K562 (cell line): ENCODE results near the gene MKNK1. TPM values are rescaled to one million over a fixed set of nuclear protein-coding genes. Genes with fewer than 3 reads are reported as not detected.

Experiments used
- CREB1 ChIP-seq, 2 experiments: sonication (generic) in 1 of 2; formaldehyde crosslinking in 1 of 2; IDR thresholded peaks; 2 replicates each; pipeline versions ENCODE4 v1.6.1 to v1.8.0; 2012 to 2022; ENCODE audit warnings: inconsistent platforms in 1 of 2, mild to moderate bottlenecking in 1 of 2, missing genetic modification reagents in 1 of 2, moderate library complexity in 1 of 2
- CREBBP ChIP-seq: IDR thresholded peaks from one replicate; pipeline ENCODE4 v1.6.1; 2012; ENCODE audit warnings: low read depth, mild to moderate bottlenecking, control low read depth, inconsistent platforms, low read length
- GABPA ChIP-seq: fragments of 200-800 bp; sonication (Bioruptor generic); conservative IDR thresholded peaks from 2 replicates; pipeline ENCODE4 v1.6.1; 2016; ENCODE audit warnings: low read depth, missing genetic modification characterization, missing compliant biosample characterization
- MTA3 ChIP-seq: fragments of 450-650 bp; formaldehyde crosslinking; IDR thresholded peaks from 2 replicates; pipeline ENCODE4 v1.6.1; 2017; ENCODE audit warnings: mild to moderate bottlenecking, borderline replicate concordance
- NCOA2 ChIP-seq, 2 experiments: fragments of 450-650 bp; IDR thresholded peaks; 2 replicates each; pipeline ENCODE4 v1.6.1; 2018; ENCODE audit warnings: mild to moderate bottlenecking in 2 of 2, moderate library complexity in 1 of 2; ENCODE audit not compliant: partially characterized antibody in 2 of 2
- NFE2 ChIP-seq: IDR thresholded peaks from 2 replicates; pipeline ENCODE4 v1.6.1; 2014; ENCODE audit warnings: antibody characterized with exemption, low read depth
- POLR2A ChIP-seq: fragments of 450-650 bp; conservative IDR thresholded peaks from 2 replicates; pipeline ENCODE4 v1.6.1; 2016
- SAFB ChIP-seq: fragments of 200-400 bp; formaldehyde crosslinking; IDR thresholded peaks from 2 replicates; pipeline ENCODE4 v1.6.1; 2017; ENCODE audit warnings: low read depth, low read length, borderline replicate concordance
- ZBTB1 ChIP-seq: sonication (generic); formaldehyde crosslinking; IDR thresholded peaks from 2 replicates; pipeline ENCODE4 v1.8.1; 2023; ENCODE audit warnings: missing genetic modification reagents, low read depth, mild to moderate bottlenecking, borderline replicate concordance
- polyA plus RNA-seq, 8 experiments: library from polyadenylated mRNA; depleted of rRNA in 4 of 8; stranded (reverse) in 5 of 8; unstranded in 3 of 8; fragments of >200 nt; fragmentation: Nextera tagmentation in 2 of 8; fragmentation: Illumina TruSeq in 1 of 8; extraction: Ambion mirVana in 2 of 8; extraction: Trizol in 1 of 8; gene quantifications; 2 replicates each; pipeline versions ENCODE4 v1.2.1 to v1.2.3, GENCODE V29; 2011 to 2014; ENCODE audit warnings: inconsistent platforms in 1 of 8, missing spikeins in 1 of 8
- total RNA-seq, 7 experiments: library from RNA; depleted of rRNA in 6 of 7; stranded (reverse); fragments of >200 nt in 6 of 7; fragmentation: Illumina TruSeq in 2 of 7; extraction: Trizol in 2 of 7; gene quantifications; 2 replicates each; pipeline versions ENCODE4 v1.2.1 to v1.2.3, GENCODE V29; 2011 to 2021; ENCODE audit warnings: low replicate concordance in 1 of 7
- TF ChIP-seq, protein P1 (sequence below): fragments of 250-450 bp; sonication (Bioruptor Pico); IDR thresholded peaks from 2 replicates; pipeline ENCODE4 v1.9.0; 2021; ENCODE audit warnings: mild to moderate bottlenecking, inconsistent platforms
- TF ChIP-seq, protein P2 (sequence below): fragments of 250-450 bp; sonication (Bioruptor Pico); IDR thresholded peaks from 2 replicates; pipeline ENCODE4 v1.4.0; 2020; ENCODE audit warnings: mild to moderate bottlenecking
- TF ChIP-seq, protein P3 (sequence below): sonication (generic); formaldehyde crosslinking; IDR thresholded peaks from 2 replicates; pipeline ENCODE4 v1.8.0; 2022; ENCODE audit warnings: mild to moderate bottlenecking, missing genetic modification reagents

The MKNK1 gene
- total and polyA plus RNA-seq, 9 of the 15 experiments (the other 6 are each of a cell fraction or from before 2014, with no cell fraction given) = 27.7 to 51.3 (median 43.7) TPM

DNA sequence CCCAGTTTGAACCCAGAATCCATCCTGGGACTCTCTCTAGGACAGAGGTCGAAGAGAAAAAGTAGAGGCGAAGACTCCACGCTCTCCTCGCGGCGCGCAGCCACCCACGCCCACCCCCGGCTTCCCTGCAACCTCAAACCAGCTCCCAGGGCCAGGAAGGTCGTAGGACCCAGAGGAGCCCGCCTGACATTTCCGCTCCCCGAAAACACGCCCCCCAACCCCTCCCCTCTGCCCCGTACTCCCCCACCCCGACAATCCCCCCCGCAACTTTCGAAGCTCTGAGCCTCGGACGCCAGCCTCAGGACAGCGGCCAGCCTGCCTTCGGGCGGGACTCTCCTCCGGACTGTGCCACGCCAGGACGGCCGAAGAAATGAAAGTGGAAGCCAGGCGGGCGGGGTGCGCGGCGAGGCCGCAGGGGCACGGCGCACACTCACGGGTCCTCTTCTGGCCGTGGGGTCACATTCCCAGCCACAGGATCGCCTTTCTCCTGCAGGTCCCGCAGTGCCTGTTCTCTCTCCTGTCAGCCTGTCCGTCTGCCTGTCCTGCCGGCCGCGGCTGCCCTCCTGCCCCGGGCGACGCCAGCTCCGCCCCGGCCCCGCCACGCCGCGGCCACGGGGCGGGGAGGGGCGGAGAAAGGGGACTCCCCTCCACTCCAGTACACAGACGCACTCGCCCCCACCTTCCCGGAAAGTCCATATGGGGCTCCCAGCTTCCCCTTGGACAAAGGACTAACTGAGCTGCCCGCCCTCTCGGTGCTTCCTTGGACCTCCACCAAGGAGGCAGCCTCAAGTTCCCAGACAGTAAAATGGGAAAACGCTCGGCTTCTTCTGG is 12.4 kb upstream of the MKNK1 start, which contains the start of gene MOB3C (continued):
- TF ChIP-seq, protein P1, sequence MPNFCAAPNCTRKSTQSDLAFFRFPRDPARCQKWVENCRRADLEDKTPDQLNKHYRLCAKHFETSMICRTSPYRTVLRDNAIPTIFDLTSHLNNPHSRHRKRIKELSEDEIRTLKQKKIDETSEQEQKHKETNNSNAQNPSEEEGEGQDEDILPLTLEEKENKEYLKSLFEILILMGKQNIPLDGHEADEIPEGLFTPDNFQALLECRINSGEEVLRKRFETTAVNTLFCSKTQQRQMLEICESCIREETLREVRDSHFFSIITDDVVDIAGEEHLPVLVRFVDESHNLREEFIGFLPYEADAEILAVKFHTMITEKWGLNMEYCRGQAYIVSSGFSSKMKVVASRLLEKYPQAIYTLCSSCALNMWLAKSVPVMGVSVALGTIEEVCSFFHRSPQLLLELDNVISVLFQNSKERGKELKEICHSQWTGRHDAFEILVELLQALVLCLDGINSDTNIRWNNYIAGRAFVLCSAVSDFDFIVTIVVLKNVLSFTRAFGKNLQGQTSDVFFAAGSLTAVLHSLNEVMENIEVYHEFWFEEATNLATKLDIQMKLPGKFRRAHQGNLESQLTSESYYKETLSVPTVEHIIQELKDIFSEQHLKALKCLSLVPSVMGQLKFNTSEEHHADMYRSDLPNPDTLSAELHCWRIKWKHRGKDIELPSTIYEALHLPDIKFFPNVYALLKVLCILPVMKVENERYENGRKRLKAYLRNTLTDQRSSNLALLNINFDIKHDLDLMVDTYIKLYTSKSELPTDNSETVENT (CRISPR knock-in tag) = peak; percentile 59; the same call in 1 of the 2 replicates
- TF ChIP-seq CREB1 (IDR thresholded peaks at IDR 0.05) (no peak), CREB1 (CRISPR knock-in tag; IDR thresholded peaks at IDR 0.05) (peak; percentile 27; the same call in 1 of the 2 replicates), ZBTB1 (0 out of 2 replicates have a peak, but pooled peaks have one; percentile 54), POLR2A (peak; percentile 67), CREBBP (no peak), GABPA (tag) (peak; percentile 55), MTA3 (peak; percentile 80; the same call in 1 of the 2 replicates), SAFB (peak; percentile 53; the same call in 1 of the 2 replicates), NFE2 (no peak), NCOA2 (IDR thresholded peaks at IDR 0.05; ENCODE audit: partially characterized antibody in 2 of 2) (no peak)
- TF ChIP-seq, protein P2, sequence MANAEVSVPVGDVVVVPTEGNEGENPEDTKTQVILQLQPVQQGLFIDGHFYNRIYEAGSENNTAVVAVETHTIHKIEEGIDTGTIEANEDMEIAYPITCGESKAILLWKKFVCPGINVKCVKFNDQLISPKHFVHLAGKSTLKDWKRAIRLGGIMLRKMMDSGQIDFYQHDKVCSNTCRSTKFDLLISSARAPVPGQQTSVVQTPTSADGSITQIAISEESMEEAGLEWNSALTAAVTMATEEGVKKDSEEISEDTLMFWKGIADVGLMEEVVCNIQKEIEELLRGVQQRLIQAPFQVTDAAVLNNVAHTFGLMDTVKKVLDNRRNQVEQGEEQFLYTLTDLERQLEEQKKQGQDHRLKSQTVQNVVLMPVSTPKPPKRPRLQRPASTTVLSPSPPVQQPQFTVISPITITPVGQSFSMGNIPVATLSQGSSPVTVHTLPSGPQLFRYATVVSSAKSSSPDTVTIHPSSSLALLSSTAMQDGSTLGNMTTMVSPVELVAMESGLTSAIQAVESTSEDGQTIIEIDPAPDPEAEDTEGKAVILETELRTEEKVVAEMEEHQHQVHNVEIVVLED = 0 out of 2 replicates have a peak, but pooled peaks have one; percentile 10
- TF ChIP-seq, protein P3, sequence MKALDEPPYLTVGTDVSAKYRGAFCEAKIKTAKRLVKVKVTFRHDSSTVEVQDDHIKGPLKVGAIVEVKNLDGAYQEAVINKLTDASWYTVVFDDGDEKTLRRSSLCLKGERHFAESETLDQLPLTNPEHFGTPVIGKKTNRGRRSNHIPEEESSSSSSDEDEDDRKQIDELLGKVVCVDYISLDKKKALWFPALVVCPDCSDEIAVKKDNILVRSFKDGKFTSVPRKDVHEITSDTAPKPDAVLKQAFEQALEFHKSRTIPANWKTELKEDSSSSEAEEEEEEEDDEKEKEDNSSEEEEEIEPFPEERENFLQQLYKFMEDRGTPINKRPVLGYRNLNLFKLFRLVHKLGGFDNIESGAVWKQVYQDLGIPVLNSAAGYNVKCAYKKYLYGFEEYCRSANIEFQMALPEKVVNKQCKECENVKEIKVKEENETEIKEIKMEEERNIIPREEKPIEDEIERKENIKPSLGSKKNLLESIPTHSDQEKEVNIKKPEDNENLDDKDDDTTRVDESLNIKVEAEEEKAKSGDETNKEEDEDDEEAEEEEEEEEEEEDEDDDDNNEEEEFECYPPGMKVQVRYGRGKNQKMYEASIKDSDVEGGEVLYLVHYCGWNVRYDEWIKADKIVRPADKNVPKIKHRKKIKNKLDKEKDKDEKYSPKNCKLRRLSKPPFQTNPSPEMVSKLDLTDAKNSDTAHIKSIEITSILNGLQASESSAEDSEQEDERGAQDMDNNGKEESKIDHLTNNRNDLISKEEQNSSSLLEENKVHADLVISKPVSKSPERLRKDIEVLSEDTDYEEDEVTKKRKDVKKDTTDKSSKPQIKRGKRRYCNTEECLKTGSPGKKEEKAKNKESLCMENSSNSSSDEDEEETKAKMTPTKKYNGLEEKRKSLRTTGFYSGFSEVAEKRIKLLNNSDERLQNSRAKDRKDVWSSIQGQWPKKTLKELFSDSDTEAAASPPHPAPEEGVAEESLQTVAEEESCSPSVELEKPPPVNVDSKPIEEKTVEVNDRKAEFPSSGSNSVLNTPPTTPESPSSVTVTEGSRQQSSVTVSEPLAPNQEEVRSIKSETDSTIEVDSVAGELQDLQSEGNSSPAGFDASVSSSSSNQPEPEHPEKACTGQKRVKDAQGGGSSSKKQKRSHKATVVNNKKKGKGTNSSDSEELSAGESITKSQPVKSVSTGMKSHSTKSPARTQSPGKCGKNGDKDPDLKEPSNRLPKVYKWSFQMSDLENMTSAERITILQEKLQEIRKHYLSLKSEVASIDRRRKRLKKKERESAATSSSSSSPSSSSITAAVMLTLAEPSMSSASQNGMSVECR (CRISPR knock-in tag) = peak; percentile 67; the same call in 1 of the 2 replicates
